HepG2 (cell line): Measurements from ENCODE around the gene WNT10A. TPM values are rescaled to one million over a fixed set of nuclear protein-coding genes. Genes with fewer than 3 reads are reported as not detected.
A peak's percentile ranks its signal among the peaks of the same experiment; 100 is the strongest.

Experiments used
- CBX2 ChIP-seq, 2 experiments: fragments of 200-600 bp in 1 of 2; sonication (generic); formaldehyde crosslinking in 1 of 2; IDR thresholded peaks; 2 replicates each; pipeline versions ENCODE4 v1.7.0 to v1.8.1; 2018 to 2022; ENCODE audit warnings: low read depth in 2 of 2, low read length in 1 of 2, mild to moderate bottlenecking in 1 of 2, missing genetic modification reagents in 1 of 2
- GPN1 ChIP-seq: sonication (generic); formaldehyde crosslinking; IDR thresholded peaks from 2 replicates; pipeline ENCODE4 v1.5.1; 2020; ENCODE audit warnings: missing genetic modification reagents, borderline replicate concordance
- SPEN ChIP-seq: sonication (generic); formaldehyde crosslinking; IDR thresholded peaks from 2 replicates; pipeline ENCODE4 v1.5.1; 2020; ENCODE audit warnings: low read depth, mild to moderate bottlenecking, missing genetic modification reagents
- SSRP1 ChIP-seq: IDR thresholded peaks from 2 replicates; pipeline ENCODE4 v1.6.1; 2016; ENCODE audit warnings: control low read depth
- SUZ12 ChIP-seq: fragments of 150-350 bp; IDR thresholded peaks from 2 replicates; pipeline ENCODE4 v1.6.1; 2014; ENCODE audit warnings: low read depth, low read length
- U2AF2 ChIP-seq: fragments of 200-400 bp; formaldehyde crosslinking; IDR thresholded peaks from 2 replicates; pipeline ENCODE4 v1.6.1; 2017; ENCODE audit warnings: low read depth, mild to moderate bottlenecking, low read length
- ZNF20 ChIP-seq: sonication (generic); formaldehyde crosslinking; IDR thresholded peaks from 2 replicates; pipeline ENCODE4 v1.4.0; 2020; ENCODE audit warnings: mild to moderate bottlenecking, moderate library complexity, missing genetic modification reagents
- ZNF446 ChIP-seq: sonication (generic); formaldehyde crosslinking; IDR thresholded peaks from 2 replicates; pipeline ENCODE4 v1.5.0; 2020; ENCODE audit warnings: mild to moderate bottlenecking, missing genetic modification reagents
- ZNF7 ChIP-seq: IDR thresholded peaks from 2 replicates; pipeline ENCODE4 v1.6.1; 2016; ENCODE audit warnings: missing biosample characterization, missing genetic modification reagents
- ZNF737 ChIP-seq: sonication (generic); formaldehyde crosslinking; IDR thresholded peaks from 2 replicates; pipeline ENCODE4 v1.5.0; 2020; ENCODE audit warnings: missing genetic modification reagents, mild to moderate bottlenecking, borderline replicate concordance
- ZSCAN21 ChIP-seq: sonication (generic); formaldehyde crosslinking; IDR thresholded peaks from 2 replicates; pipeline ENCODE4 v1.8.0; 2022; ENCODE audit warnings: mild to moderate bottlenecking, missing genetic modification reagents, moderate library complexity, borderline replicate concordance
- polyA plus RNA-seq, 8 experiments: library from polyadenylated mRNA; depleted of rRNA in 3 of 8; stranded (reverse) in 7 of 8; unstranded in 1 of 8; fragments of >200 nt; fragmentation: Illumina TruSeq in 4 of 8; extraction: Trizol in 4 of 8; gene quantifications; 2 replicates each; pipeline versions ENCODE4 v1.2.1 to v1.2.3, GENCODE V29; 2011 to 2016; ENCODE audit warnings: low read depth in 4 of 8, missing spikeins in 1 of 8, mixed read lengths in 1 of 8; ENCODE audit not compliant: insufficient read depth in 1 of 8
- total RNA-seq, 5 experiments: library from RNA; depleted of rRNA; stranded (reverse); fragments of >200 nt; fragmentation: Illumina TruSeq; extraction: Trizol; gene quantifications; 2 replicates each; pipeline ENCODE4 v1.2.3, GENCODE V29; 2016; ENCODE audit warnings: low read depth in 1 of 5
- TF ChIP-seq, protein P1 (sequence below): sonication (generic); formaldehyde crosslinking; IDR thresholded peaks from 2 replicates; pipeline ENCODE4 v1.8.1; 2023; ENCODE audit warnings: missing genetic modification reagents, mild to moderate bottlenecking, borderline replicate concordance
- TF ChIP-seq, protein P2 (sequence below): sonication (generic); formaldehyde crosslinking; IDR thresholded peaks from 2 replicates; pipeline ENCODE4 v1.4.0; 2020; ENCODE audit warnings: missing genetic modification reagents, low read depth, mild to moderate bottlenecking, borderline replicate concordance
- TF ChIP-seq, protein P3 (sequence below): sonication (generic); formaldehyde crosslinking; IDR thresholded peaks from 2 replicates; pipeline ENCODE4 v1.4.0; 2020; ENCODE audit warnings: mild to moderate bottlenecking, missing genetic modification reagents
- TF ChIP-seq, protein P4 (sequence below): sonication (generic); formaldehyde crosslinking; conservative IDR thresholded peaks from 2 replicates; pipeline ENCODE4 v1.8.0; 2022; ENCODE audit warnings: low read depth, missing genetic modification reagents
- TF ChIP-seq, protein P5 (sequence below): sonication (generic); formaldehyde crosslinking; IDR thresholded peaks from 2 replicates; pipeline ENCODE4 v1.4.0; 2020; ENCODE audit warnings: mild to moderate bottlenecking, missing genetic modification reagents
- TF ChIP-seq, protein P6 (sequence below): sonication (generic); formaldehyde crosslinking; IDR thresholded peaks from 2 replicates; pipeline ENCODE4 v1.9.0; 2021; ENCODE audit warnings: missing genetic modification reagents, mild to moderate bottlenecking, borderline replicate concordance
- TF ChIP-seq, protein P7 (sequence below): sonication (generic); formaldehyde crosslinking; conservative IDR thresholded peaks from 2 replicates; pipeline ENCODE4 v1.4.0; 2020; ENCODE audit warnings: missing genetic modification reagents

WNT10A gene
- total and polyA plus RNA-seq, 2 of the 13 experiments (the other 11 are each of a cell fraction or from before 2014, with no cell fraction given): 0.03 TPM; not detected in 1

DNA sequence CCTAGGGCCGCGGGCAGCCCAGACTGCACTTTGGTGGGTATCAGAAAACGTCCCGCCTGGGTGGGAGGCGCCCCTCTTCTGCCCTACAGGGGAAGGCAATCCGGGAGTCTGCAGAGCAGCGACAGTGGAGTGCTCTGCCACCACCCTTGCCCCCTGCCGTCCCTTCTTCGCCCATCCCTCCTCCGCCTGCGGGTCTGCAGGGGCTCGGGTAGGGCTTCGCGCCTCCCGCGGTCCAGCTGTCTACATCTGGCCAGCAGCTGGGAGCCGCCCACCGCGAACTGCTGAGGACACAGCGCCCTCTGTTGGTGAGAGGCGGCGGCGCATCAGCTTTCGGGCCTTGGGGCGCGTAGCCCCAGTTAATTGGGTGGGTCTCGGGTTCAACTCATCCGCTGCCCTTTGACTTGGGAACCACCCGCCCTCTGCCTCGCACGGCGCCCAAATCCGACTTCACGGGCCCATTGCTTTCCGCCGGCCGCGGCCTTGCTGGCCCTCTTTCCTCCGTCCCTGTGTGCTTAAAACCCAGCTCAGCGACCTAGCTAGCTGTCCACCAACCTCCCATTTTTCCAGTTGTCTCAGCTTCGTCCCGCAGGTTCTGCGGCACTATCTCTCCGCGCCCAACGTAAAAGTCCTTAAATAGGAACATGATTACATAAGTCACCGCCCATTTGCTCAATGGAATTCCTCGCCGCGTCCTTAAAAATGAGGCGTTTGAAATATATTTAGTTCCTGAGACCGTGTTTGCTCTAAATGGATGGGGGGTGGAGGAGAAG, 17.6 kb downstream of the WNT10A start (continued):
- TF ChIP-seq, protein P1, sequence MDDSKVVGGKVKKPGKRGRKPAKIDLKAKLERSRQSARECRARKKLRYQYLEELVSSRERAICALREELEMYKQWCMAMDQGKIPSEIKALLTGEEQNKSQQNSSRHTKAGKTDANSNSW: no peak
- TF ChIP-seq CBX2 (IDR thresholded peaks at IDR 0.05; ENCODE audit: low read depth, low read length) (no peak), CBX2 (CRISPR knock-in tag; IDR thresholded peaks at IDR 0.05; ENCODE audit: low read depth) (0 out of 2 replicates have a peak, but pooled peaks have one; percentile 48), ZNF20 (CRISPR knock-in tag) (no peak), GPN1 (CRISPR knock-in tag) (no peak), ZNF446 (CRISPR knock-in tag) (no peak), U2AF2 (no peak), ZSCAN21 (CRISPR knock-in tag) (peak; percentile 28; the same call in 1 of the 2 replicates), ZNF7 (CRISPR knock-in tag) (no peak), SUZ12 (peak; percentile 26; the same call in 1 of the 2 replicates), SPEN (CRISPR knock-in tag) (no peak), ZNF737 (CRISPR knock-in tag) (no peak), SSRP1 (CRISPR knock-in tag) (no peak)
- TF ChIP-seq, protein P2, sequence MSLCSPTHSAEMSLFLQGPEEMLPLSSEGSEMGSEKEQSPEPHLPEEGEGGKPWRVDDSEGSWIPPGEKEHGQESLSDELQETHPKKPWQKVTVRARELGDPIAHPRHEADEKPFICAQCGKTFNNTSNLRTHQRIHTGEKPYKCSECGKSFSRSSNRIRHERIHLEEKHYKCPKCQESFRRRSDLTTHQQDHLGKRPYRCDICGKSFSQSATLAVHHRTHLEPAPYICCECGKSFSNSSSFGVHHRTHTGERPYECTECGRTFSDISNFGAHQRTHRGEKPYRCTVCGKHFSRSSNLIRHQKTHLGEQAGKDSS (CRISPR knock-in tag): peak; percentile 83; the same call in 1 of the 2 replicates
- TF ChIP-seq, protein P3, sequence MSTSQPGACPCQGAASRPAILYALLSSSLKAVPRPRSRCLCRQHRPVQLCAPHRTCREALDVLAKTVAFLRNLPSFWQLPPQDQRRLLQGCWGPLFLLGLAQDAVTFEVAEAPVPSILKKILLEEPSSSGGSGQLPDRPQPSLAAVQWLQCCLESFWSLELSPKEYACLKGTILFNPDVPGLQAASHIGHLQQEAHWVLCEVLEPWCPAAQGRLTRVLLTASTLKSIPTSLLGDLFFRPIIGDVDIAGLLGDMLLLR (CRISPR knock-in tag): peak; percentile 78
- TF ChIP-seq, protein P4, sequence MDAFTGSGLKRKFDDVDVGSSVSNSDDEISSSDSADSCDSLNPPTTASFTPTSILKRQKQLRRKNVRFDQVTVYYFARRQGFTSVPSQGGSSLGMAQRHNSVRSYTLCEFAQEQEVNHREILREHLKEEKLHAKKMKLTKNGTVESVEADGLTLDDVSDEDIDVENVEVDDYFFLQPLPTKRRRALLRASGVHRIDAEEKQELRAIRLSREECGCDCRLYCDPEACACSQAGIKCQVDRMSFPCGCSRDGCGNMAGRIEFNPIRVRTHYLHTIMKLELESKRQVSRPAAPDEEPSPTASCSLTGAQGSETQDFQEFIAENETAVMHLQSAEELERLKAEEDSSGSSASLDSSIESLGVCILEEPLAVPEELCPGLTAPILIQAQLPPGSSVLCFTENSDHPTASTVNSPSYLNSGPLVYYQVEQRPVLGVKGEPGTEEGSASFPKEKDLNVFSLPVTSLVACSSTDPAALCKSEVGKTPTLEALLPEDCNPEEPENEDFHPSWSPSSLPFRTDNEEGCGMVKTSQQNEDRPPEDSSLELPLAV: no peak
- TF ChIP-seq, protein P5, sequence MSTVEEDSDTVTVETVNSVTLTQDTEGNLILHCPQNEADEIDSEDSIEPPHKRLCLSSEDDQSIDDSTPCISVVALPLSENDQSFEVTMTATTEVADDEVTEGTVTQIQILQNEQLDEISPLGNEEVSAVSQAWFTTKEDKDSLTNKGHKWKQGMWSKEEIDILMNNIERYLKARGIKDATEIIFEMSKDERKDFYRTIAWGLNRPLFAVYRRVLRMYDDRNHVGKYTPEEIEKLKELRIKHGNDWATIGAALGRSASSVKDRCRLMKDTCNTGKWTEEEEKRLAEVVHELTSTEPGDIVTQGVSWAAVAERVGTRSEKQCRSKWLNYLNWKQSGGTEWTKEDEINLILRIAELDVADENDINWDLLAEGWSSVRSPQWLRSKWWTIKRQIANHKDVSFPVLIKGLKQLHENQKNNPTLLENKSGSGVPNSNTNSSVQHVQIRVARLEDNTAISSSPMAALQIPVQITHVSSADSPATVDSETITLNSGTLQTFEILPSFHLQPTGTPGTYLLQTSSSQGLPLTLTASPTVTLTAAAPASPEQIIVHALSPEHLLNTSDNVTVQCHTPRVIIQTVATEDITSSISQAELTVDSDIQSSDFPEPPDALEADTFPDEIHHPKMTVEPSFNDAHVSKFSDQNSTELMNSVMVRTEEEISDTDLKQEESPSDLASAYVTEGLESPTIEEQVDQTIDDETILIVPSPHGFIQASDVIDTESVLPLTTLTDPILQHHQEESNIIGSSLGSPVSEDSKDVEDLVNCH: no peak
- TF ChIP-seq, protein P6, sequence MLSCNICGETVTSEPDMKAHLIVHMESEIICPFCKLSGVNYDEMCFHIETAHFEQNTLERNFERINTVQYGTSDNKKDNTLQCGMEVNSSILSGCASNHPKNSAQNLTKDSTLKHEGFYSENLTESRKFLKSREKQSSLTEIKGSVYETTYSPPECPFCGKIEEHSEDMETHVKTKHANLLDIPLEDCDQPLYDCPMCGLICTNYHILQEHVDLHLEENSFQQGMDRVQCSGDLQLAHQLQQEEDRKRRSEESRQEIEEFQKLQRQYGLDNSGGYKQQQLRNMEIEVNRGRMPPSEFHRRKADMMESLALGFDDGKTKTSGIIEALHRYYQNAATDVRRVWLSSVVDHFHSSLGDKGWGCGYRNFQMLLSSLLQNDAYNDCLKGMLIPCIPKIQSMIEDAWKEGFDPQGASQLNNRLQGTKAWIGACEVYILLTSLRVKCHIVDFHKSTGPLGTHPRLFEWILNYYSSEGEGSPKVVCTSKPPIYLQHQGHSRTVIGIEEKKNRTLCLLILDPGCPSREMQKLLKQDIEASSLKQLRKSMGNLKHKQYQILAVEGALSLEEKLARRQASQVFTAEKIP (CRISPR knock-in tag): no peak
- TF ChIP-seq, protein P7, sequence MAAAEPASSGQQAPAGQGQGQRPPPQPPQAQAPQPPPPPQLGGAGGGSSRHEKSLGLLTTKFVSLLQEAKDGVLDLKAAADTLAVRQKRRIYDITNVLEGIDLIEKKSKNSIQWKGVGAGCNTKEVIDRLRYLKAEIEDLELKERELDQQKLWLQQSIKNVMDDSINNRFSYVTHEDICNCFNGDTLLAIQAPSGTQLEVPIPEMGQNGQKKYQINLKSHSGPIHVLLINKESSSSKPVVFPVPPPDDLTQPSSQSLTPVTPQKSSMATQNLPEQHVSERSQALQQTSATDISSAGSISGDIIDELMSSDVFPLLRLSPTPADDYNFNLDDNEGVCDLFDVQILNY: 0 out of 2 replicates have a peak, but pooled peaks have one; percentile 55
